Loucy (cell line): ENCODE results near the gene ST6GAL1.
A peak's percentile ranks its signal among the peaks of the same experiment; 100 is the strongest.

Experiments
- H2AFZ ChIP-seq: fragments of 200-600 bp; sonication (generic); 2 replicates; pipeline ENCODE4 v1.6.0; 2016; ENCODE audit warnings: antibody characterized with exemption, mild to moderate bottlenecking, low read length, moderate library complexity
- H3F3A ChIP-seq: fragments of 200-600 bp; 2 replicates; pipeline ENCODE4 v1.6.0; 2016; ENCODE audit warnings: antibody characterized with exemption, low read depth, mild to moderate bottlenecking
- H3K27me3 ChIP-seq: fragments of 200-600 bp; sonication (generic); 2 replicates; pipeline ENCODE4 v1.6.1; 2014; ENCODE audit warnings: low read length, mild to moderate bottlenecking; ENCODE audit not compliant: insufficient read depth, poor library complexity, severe bottlenecking
- H3K36me3 ChIP-seq: fragments of 200-600 bp; sonication (generic); 2 replicates; pipeline ENCODE4 v1.6.1; 2016; ENCODE audit warnings: low read length; ENCODE audit not compliant: insufficient read depth
- H3K4me1 ChIP-seq: fragments of 200-600 bp; sonication (generic); 2 replicates; pipeline ENCODE4 v1.5.1; 2014; ENCODE audit warnings: low read length, mild to moderate bottlenecking; ENCODE audit not compliant: insufficient read depth, poor library complexity, severe bottlenecking
- H3K4me2 ChIP-seq: fragments of 200-600 bp; sonication (generic); 2 replicates; pipeline ENCODE4 v1.6.0; 2014; ENCODE audit warnings: antibody characterized with exemption, low read length, low read depth, mild to moderate bottlenecking; ENCODE audit not compliant: poor library complexity, severe bottlenecking
- H3K4me3 ChIP-seq: fragments of 200-600 bp; sonication (generic); 2 replicates; pipeline ENCODE4 v1.5.1; 2014; ENCODE audit warnings: low read length, mild to moderate bottlenecking, mixed read lengths; ENCODE audit not compliant: poor library complexity, severe bottlenecking
- H3K79me2 ChIP-seq: fragments of 200-600 bp; sonication (generic); 2 replicates; pipeline ENCODE4 v1.6.1; 2014; ENCODE audit warnings: low read length; ENCODE audit not compliant: insufficient read depth
- H3K9ac ChIP-seq: fragments of 200-600 bp; sonication (generic); 2 replicates; pipeline ENCODE4 v1.6.0; 2014; ENCODE audit warnings: mild to moderate bottlenecking, low read depth, low read length, moderate library complexity; ENCODE audit not compliant: poor library complexity, severe bottlenecking
- H3K9me2 ChIP-seq: fragments of 200-600 bp; sonication (generic); replicated peaks from 2 replicates; pipeline ENCODE4 v1.6.1; 2016; ENCODE audit warnings: low read depth, low read length, mixed read lengths
- H3K9me3 ChIP-seq: fragments of 200-600 bp; sonication (generic); 2 replicates; pipeline ENCODE4 v1.6.1; 2014; ENCODE audit warnings: mild to moderate bottlenecking, antibody characterized with exemption, low read length, low read depth; ENCODE audit not compliant: insufficient read depth
- H4K20me1 ChIP-seq: fragments of 200-600 bp; sonication (generic); 2 replicates; pipeline ENCODE4 v1.6.0; 2014; ENCODE audit warnings: antibody characterized with exemption, low read length, mild to moderate bottlenecking; ENCODE audit not compliant: insufficient read depth, poor library complexity, severe bottlenecking
- EZH2phosphoT487 ChIP-seq: fragments of 200-600 bp; IDR thresholded peaks from 2 replicates; pipeline ENCODE4 v1.6.1; 2018; ENCODE audit warnings: antibody characterized with exemption, mild to moderate bottlenecking, moderate library complexity, borderline replicate concordance
- TF ChIP-seq, protein P1 (sequence below): fragments of 200-600 bp; sonication (generic); conservative IDR thresholded peaks from 2 replicates; pipeline ENCODE4 v1.5.1; 2014; ENCODE audit warnings: mild to moderate bottlenecking, antibody characterized with exemption, low read length

Gene ST6GAL1

DNA sequence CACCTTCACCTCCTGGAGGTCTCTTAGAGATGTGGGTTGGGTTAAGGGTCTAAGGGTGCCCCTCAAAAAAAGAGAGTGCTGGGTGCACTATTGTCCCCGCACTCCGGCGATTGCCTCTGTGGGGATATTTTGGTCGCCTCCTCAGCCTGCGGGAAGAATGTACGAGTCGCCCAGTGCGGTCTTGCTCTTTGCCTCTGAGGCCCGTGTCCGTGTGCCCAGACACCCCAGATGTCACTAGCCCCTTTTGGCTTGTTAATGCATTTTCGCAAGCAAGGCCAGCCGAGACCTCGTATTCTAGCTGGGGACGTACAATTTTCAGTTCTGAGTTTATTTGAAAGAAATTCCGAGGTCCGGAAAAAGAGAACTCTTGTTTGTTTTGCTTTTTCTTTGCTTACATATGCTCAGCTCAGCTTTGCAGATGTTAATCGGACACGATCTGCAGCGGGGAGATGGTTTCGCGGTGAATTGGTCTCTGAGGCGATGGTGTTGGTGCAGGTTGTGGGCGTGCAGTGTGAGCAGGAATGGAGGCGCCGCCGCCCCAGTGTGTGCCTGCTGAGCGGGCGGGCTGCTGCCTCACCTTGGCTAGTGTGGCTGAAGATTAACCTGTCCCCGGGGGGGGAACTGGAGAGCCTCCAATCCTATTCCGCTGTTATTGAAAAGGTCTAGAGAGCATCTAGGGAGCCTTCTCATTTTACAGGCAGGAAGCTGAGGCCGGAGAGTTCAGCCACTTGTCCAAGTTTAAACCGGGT, 1.4 kb downstream of the ST6GAL1 start:
- no peak for TF ChIP-seq EZH2phosphoT487
- TF ChIP-seq, protein P1, sequence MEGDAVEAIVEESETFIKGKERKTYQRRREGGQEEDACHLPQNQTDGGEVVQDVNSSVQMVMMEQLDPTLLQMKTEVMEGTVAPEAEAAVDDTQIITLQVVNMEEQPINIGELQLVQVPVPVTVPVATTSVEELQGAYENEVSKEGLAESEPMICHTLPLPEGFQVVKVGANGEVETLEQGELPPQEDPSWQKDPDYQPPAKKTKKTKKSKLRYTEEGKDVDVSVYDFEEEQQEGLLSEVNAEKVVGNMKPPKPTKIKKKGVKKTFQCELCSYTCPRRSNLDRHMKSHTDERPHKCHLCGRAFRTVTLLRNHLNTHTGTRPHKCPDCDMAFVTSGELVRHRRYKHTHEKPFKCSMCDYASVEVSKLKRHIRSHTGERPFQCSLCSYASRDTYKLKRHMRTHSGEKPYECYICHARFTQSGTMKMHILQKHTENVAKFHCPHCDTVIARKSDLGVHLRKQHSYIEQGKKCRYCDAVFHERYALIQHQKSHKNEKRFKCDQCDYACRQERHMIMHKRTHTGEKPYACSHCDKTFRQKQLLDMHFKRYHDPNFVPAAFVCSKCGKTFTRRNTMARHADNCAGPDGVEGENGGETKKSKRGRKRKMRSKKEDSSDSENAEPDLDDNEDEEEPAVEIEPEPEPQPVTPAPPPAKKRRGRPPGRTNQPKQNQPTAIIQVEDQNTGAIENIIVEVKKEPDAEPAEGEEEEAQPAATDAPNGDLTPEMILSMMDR = no peak
- Histone ChIP-seq H4K20me1 (peaks cover 29% of the 10 kb centered on the region), H2AFZ (peak overlapping the region; percentile 35; the same call in 1 of the 2 replicates), H3K36me3 (no peaks in the 10 kb centered on the region), H3K9ac (peak overlapping the region; percentile 83), H3K4me1 (peaks cover 25% of the 10 kb centered on the region), H3K9me3 (no peaks in the 10 kb centered on the region), H3F3A (no peaks in the 10 kb centered on the region), H3K4me2 (peak overlapping the region; percentile 86), H3K9me2 (no peaks in the 10 kb centered on the region), H3K27me3 (no peaks in the 10 kb centered on the region), H3K4me3 (peak overlapping the region; percentile 88), H3K79me2 (peaks cover 57% of the 10 kb centered on the region)

DNA sequence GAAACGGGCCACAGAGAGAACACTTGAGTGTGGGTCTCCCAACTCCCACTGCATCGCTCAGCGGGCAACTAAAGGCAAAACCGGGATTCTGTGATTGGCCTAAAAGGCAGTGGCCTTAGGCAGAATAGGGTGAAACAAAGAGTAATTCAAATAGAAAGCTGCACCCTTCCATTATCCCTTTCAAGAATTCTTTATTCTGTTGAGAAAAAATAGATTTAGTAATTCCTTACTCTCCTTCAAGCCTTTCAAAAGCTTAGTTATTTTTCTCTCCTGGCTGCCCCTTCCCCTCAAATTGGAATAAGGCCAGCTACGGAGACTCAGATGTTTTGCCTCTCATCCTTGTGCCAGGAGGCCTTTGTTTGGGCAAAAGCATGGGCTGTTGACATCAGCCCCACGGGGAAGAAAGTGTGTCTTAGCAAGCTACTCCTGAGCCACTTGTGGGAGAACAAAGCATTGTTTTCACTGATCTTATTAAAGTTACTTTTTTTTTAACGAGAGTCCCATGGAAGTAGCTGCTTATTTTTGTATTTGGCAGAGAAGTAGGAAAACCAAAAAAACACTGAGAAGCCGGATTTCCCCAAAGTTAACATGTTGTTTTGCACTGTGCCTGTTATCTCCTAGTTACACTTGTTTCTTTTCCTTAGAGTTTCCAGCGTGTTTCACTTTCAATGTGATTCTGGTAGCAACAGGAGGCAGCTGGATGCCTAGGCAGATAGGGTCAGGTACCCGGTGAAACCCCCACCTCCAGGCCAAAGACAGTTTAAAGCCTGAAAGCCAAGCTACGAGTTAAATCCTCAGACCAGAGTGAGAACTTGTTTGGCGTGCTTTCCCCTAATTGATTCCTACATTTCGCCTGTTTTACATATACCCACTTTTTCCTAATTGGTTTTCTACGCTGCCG, 2.2 kb downstream of the ST6GAL1 start:
- H3K9me2 ChIP-seq = no peaks in the 10 kb centered on the region
- H3K4me3 ChIP-seq = peak overlapping the region; percentile 88
- TF ChIP-seq, protein P1 = no peak
- TF ChIP-seq EZH2phosphoT487 = no peak
- H3K9ac ChIP-seq = peak overlapping the region; percentile 83
- no peaks in the 10 kb centered on the region for H3F3A ChIP-seq
- H3K4me2 ChIP-seq = peak overlapping the region; percentile 86
- H3K79me2 ChIP-seq = peaks cover 64% of the 10 kb centered on the region
- no peaks in the 10 kb centered on the region for H3K9me3 ChIP-seq
- peaks cover 34% of the 10 kb centered on the region for H4K20me1 ChIP-seq
- H3K27me3 ChIP-seq = no peaks in the 10 kb centered on the region
- no peaks in the 10 kb centered on the region for H3K36me3 ChIP-seq
- H3K4me1 ChIP-seq = peaks cover 25% of the 10 kb centered on the region
- 0 out of 2 replicates have a peak overlapping the region, but pooled peaks have one; percentile 35 for H2AFZ ChIP-seq

DNA sequence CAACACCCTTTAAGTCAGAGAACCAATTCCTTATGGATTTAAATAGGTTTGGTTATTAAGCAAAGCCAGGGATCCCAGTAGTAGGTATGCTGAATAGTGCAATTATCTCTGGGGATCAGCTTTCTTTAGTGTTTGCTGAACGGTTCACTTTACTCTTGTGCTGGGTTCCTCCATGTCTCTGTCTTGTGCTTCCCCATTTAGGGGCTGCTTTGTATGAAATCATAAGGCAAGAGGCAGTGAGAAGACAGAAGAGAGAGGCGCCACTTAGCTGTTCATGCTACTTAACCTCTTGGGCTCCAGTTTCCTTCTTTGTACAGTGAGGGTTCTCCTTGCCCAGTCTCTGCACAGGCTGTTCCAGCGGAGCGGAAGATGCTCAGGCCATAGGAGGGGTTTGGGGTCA, 3.5 kb downstream of the ST6GAL1 start:
- no peaks in the 10 kb centered on the region for H3K9me2 ChIP-seq
- H3F3A ChIP-seq = no peaks in the 10 kb centered on the region
- peaks cover 34% of the 10 kb centered on the region for H4K20me1 ChIP-seq
- H3K4me3 ChIP-seq = peak overlapping the region; percentile 88
- H3K4me2 ChIP-seq = peak overlapping the region; percentile 86
- H2AFZ ChIP-seq = no peak overlapping the region
- peaks cover 25% of the 10 kb centered on the region for H3K4me1 ChIP-seq
- no peak for TF ChIP-seq EZH2phosphoT487
- TF ChIP-seq, protein P1 = no peak
- no peaks in the 10 kb centered on the region for H3K36me3 ChIP-seq
- H3K27me3 ChIP-seq = no peaks in the 10 kb centered on the region
- H3K79me2 ChIP-seq = peaks cover 67% of the 10 kb centered on the region
- H3K9ac ChIP-seq = no peak overlapping the region
- no peaks in the 10 kb centered on the region for H3K9me3 ChIP-seq
